Smooth muscle cell (in vitro differentiated cells): ENCODE measurements around the gene NDFIP1. TPM values are rescaled to one million over a fixed set of nuclear protein-coding genes. Genes with fewer than 3 reads are reported as not detected.

Source experiments
- DNase-seq: peaks from one replicate; lab custom pipeline; 2025; ENCODE audit not compliant: unreplicated experiment; lab: John Stamatoyannopoulos, UW
- H2AFZ ChIP-seq: fragments of 200-600 bp; sonication (generic); 2 replicates; pipeline ENCODE4 v1.6.0; 2016; ENCODE audit warnings: antibody characterized with exemption, low read depth, mild to moderate bottlenecking
- H3F3A ChIP-seq: fragments of 200-600 bp; sonication (generic); 2 replicates; pipeline ENCODE4 v1.6.0; 2017; ENCODE audit warnings: antibody characterized with exemption, low read depth
- H3K27ac ChIP-seq: fragments of 200-600 bp; sonication (generic); 2 replicates; pipeline ENCODE4 v1.5.1; 2016; ENCODE audit warnings: low read depth, mild to moderate bottlenecking
- H3K27me3 ChIP-seq: fragments of 200-600 bp; sonication (generic); 2 replicates; pipeline ENCODE4 v1.6.1; 2016; ENCODE audit warnings: low read depth, mild to moderate bottlenecking
- H3K36me3 ChIP-seq: fragments of 200-600 bp; sonication (generic); 2 replicates; pipeline ENCODE4 v1.5.1; 2016; ENCODE audit warnings: low read depth
- H3K4me1 ChIP-seq: fragments of 200-600 bp; sonication (generic); 2 replicates; pipeline ENCODE4 v1.5.1; 2016; ENCODE audit warnings: low read depth
- H3K4me2 ChIP-seq: fragments of 200-600 bp; sonication (generic); 2 replicates; pipeline ENCODE4 v1.6.0; 2016; ENCODE audit warnings: mild to moderate bottlenecking
- H3K4me3 ChIP-seq: fragments of 200-600 bp; sonication (generic); 2 replicates; pipeline ENCODE4 v1.5.1; 2016; ENCODE audit warnings: mild to moderate bottlenecking
- H3K79me2 ChIP-seq: fragments of 200-600 bp; sonication (generic); 2 replicates; pipeline ENCODE4 v1.6.0; 2016; ENCODE audit warnings: low read depth, mild to moderate bottlenecking
- H3K9ac ChIP-seq: fragments of 200-600 bp; sonication (generic); 2 replicates; pipeline ENCODE4 v1.6.0; 2016; ENCODE audit warnings: low read depth
- H3K9me3 ChIP-seq: fragments of 200-600 bp; sonication (generic); replicated peaks from 2 replicates; pipeline ENCODE4 v1.5.1; 2016; ENCODE audit warnings: low read depth
- H4K20me1 ChIP-seq: fragments of 200-600 bp; sonication (generic); 2 replicates; pipeline ENCODE4 v1.6.0; 2016; ENCODE audit warnings: low read depth
- CTCF ChIP-seq: fragments of 200-600 bp; sonication (generic); IDR thresholded peaks from 2 replicates; pipeline ENCODE4 v1.5.1; 2017; ENCODE audit warnings: borderline replicate concordance, mild to moderate bottlenecking, antibody characterized with exemption; ENCODE audit not compliant: insufficient read depth, poor library complexity, severe bottlenecking
- WGBS: methylation state at CpG from one replicate; pipeline ENCODE4 v1.1.7; 2016; ENCODE audit warnings: low lambda C conversion rate; 5-methylcytosine and 5-hydroxymethylcytosine counted together
- polyA plus RNA-seq: library from polyadenylated mRNA; unstranded; fragments of >200 nt; fragmentation: Nextera tagmentation; extraction: Ambion mirVana; gene quantifications from 2 replicates; pipeline ENCODE4 v1.2.1, GENCODE V29; 2016
- total RNA-seq: library from RNA; depleted of rRNA; stranded (reverse); fragments of >200 nt; gene quantifications from 2 replicates; pipeline ENCODE4 v1.2.3, GENCODE V29; 2014

The NDFIP1 gene
- total and polyA plus RNA-seq, 2 experiments from 2014 or later: 44.5 to 71.6 TPM

- no peaks in the 10 kb centered on the region for H3K4me1 ChIP-seq
- H3K9me3 ChIP-seq: no peaks in the 10 kb centered on the region
- H3K27ac ChIP-seq: no peak overlapping the region
- no peak overlapping the region for H3K4me3 ChIP-seq
- no peak overlapping the region for H3K9ac ChIP-seq
- no peaks in the 10 kb centered on the region for H3K79me2 ChIP-seq
- 97% methylated on average over 1 of the region's 1 CpG for WGBS
- DNase-seq: no peak
- no peak overlapping the region for H3K4me2 ChIP-seq
- no peaks in the 10 kb centered on the region for H3K36me3 ChIP-seq
- peaks cover 3% of the 10 kb centered on the region for H3F3A ChIP-seq
- no peak for TF ChIP-seq CTCF
- H4K20me1 ChIP-seq: no peaks in the 10 kb centered on the region
- H3K27me3 ChIP-seq: no peaks in the 10 kb centered on the region
- no peak overlapping the region for H2AFZ ChIP-seq
These were observed 29.9 kb upstream of the NDFIP1 start for GRCh38 chr5:142078706-142079105.

- Histone ChIP-seq H3K36me3 (no peaks in the 10 kb centered on the region), H4K20me1 (no peaks in the 10 kb centered on the region), H3K4me2 (no peak overlapping the region), H3K4me3 (no peak overlapping the region), H3K79me2 (no peaks in the 10 kb centered on the region), H3K27ac (no peak overlapping the region), H3K9me3 (no peaks in the 10 kb centered on the region), H3F3A (no peaks in the 10 kb centered on the region), H3K4me1 (no peaks in the 10 kb centered on the region), H3K27me3 (no peaks in the 10 kb centered on the region), H3K9ac (no peak overlapping the region), H2AFZ (no peak overlapping the region)
- DNase-seq: no peak
- 95% methylated on average over 6 of the region's 6 CpGs for WGBS
- TF ChIP-seq CTCF: no peak
These were observed 29.3 kb upstream of the NDFIP1 start for GRCh38 chr5:142079306-142079721.

- Histone ChIP-seq H3K4me1 (no peaks in the 10 kb centered on the region), H3K27ac (no peak overlapping the region), H3K4me3 (no peak overlapping the region), H3F3A (no peaks in the 10 kb centered on the region), H2AFZ (no peak overlapping the region), H3K79me2 (no peaks in the 10 kb centered on the region), H4K20me1 (no peaks in the 10 kb centered on the region), H3K9me3 (no peaks in the 10 kb centered on the region), H3K27me3 (no peaks in the 10 kb centered on the region), H3K9ac (no peak overlapping the region), H3K36me3 (no peaks in the 10 kb centered on the region), H3K4me2 (no peak overlapping the region)
- no peak for DNase-seq
- 92% methylated on average over 7 of the region's 7 CpGs for WGBS
- no peak for TF ChIP-seq CTCF
These were observed 28.3 kb upstream of the NDFIP1 start for GRCh38 chr5:142080248-142080647.

- H3K79me2 ChIP-seq: no peaks in the 10 kb centered on the region
- H3K27ac ChIP-seq: no peak overlapping the region
These were observed 26.3 kb upstream of the NDFIP1 start for GRCh38 chr5:142082182-142082781.

More at GRCh38 chr5:142082182-142082781, 26.3 kb upstream of the NDFIP1 start:
- no peak overlapping the region for H3K4me2 ChIP-seq
- no peak overlapping the region for H3K4me3 ChIP-seq
- no peak for DNase-seq
- no peak for TF ChIP-seq CTCF
- H3K36me3 ChIP-seq: no peaks in the 10 kb centered on the region
- no peaks in the 10 kb centered on the region for H4K20me1 ChIP-seq
- no peaks in the 10 kb centered on the region for H3K9me3 ChIP-seq
- H3F3A ChIP-seq: no peaks in the 10 kb centered on the region
- H3K9ac ChIP-seq: no peak overlapping the region
- no peaks in the 10 kb centered on the region for H3K27me3 ChIP-seq
- H2AFZ ChIP-seq: no peak overlapping the region
- no peaks in the 10 kb centered on the region for H3K4me1 ChIP-seq
